ENCODE measurements around the gene FAM229A. TPM values are rescaled to one million over a fixed set of nuclear protein-coding genes. Genes with fewer than 3 reads are reported as not detected.
A peak's percentile ranks its signal among the peaks of the same experiment; 100 is the strongest.

Gene FAM229A
- total RNA-seq, 1 donor from 2014 or later = 2.8 TPM

DNA sequence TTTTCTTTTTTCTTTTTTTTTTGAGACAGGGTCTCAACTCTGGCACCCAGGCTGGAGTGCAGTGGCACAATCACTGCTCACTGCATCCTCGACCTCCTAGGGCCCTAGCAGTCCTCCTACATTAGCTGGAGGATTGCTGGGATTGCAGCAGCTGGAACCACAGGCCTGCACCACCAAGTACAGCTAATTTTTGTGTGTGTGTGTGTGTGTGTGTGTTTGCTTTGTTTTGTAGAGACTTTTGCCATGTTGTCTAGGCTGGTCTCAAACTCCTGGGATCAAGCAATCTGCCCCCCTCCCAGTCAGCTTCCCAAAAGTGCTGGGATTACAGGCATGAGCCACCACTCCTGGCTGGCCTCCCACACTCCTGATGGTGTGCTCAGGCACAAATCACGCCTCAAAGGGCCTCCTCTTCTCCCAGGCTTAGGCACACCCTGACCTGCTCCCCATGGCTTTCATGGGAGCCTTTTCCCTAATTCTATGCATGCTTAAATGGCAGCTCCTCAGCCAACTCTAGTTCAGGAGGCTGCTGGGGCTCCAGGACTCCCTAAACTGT lies 9.4 kb downstream of the FAM229A start:
- no peak for ATAC-seq
- intact Hi-C loops (cut with micrococcal nuclease) = no loop called here
- DNase-seq = peak; percentile 49

DNA sequence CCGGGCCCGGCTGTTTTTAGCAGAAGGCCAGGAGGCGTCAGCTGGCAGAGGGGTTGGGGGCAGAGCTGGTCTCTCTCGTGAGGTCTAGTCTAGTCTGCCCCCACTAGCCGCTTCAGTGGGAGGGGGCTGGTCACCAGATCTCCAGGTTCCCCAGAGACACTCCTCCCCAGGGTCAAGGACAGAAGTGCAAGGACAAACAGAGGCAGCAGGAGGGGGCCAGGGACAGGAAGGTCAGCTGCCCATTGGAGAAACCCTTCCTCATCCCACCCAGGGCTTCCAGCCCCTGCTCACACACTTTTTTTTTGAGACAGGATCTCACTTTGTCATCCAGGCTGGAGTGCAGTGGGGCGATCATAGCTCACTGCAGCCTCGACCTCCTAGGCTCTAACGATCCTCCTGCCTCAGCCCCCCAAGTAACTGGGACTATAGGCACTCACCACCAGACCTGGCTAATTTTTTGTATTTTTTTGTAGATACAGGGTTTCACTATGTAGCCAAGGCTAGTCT lies 10.0 kb downstream of the FAM229A start:
- intact Hi-C loops (cut with micrococcal nuclease) = no loop called here
- no peak for DNase-seq
- ATAC-seq = no peak

DNA sequence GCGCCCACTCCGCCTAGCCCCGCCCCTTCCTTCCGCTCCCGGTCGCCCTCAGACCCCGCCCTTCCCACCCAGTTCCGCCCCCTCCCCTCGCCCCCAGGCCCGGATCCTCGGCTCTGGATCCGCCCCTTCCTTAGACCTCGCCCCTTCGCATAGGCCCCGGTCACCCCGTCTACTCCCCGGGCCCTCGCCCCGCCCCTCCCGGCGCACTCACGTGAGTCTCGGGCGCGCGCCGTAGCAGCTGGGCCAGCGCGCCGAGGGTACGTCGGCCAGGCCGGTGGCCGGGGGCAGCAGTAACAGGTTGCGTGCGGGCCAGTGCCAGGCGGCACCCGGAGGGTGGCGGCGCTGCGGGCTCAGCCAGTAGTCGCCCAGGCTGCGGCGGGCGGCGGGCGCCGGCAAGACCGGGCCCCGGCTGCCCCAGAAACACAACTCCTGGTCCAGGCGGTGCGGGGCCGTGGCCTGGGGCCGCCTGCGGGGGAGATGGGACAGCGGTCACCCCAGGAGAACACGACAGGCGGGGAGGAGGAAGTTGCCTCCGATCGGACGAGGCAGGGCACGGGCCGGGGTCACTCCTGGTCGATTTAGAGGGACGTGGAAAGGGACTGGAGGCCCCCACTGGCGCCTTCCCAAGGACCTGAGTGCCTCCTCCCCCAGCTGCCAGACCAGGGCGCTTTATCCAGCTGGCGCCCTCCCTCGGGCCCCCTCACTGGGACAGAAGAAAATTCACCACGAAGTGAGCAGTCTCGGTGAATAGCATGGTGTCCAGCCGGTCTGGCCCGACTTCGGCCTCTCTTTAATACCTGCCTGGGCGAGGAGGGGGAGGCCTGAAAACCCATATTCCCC lies 10.7 kb downstream of the FAM229A start:
- DNase-seq = peak; percentile 97
- ATAC-seq = peak; percentile 90
- intact Hi-C loops (cut with micrococcal nuclease) = no loop called here

DNA sequence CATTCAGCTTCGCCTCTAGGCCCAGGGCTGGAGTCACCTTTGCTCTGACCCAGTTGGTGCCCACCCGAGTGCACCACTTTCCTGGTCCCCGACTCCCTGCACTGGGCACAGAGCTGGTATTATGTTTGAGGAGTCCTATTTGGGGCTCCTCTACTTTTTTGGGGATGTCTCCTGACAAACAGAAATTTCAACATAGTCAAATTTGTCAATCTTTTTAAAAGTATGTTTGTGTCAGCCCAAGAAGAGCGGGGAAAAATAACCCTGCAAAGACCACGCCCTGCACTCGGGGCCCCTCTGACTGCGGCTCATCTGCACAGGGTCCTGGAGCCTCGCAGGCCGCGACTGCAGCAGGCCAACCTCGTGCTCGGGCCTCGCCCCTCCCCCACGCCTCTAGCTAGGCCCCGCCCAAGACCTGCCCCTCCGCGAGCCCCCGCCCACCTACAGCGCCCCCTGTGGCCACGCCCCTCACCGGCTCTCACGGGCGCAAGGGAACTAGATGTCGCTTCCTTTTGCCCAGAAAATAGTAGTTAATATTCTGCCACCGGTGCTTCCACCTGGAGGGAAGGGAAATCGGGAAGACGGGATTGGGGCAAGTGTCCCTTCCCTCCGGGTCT lies 11.4 kb downstream of the FAM229A start:
- peak; percentile 63 for ATAC-seq
- DNase-seq = peak; percentile 87
- intact Hi-C loops (cut with micrococcal nuclease) = no loop called here

- intact Hi-C loops (cut with micrococcal nuclease) = no loop called here
- peak; percentile 70 for DNase-seq
- no peak for ATAC-seq
Observed at GRCh38 chr1:32349211-32349708, 13.0 kb downstream of the FAM229A start.

DNA sequence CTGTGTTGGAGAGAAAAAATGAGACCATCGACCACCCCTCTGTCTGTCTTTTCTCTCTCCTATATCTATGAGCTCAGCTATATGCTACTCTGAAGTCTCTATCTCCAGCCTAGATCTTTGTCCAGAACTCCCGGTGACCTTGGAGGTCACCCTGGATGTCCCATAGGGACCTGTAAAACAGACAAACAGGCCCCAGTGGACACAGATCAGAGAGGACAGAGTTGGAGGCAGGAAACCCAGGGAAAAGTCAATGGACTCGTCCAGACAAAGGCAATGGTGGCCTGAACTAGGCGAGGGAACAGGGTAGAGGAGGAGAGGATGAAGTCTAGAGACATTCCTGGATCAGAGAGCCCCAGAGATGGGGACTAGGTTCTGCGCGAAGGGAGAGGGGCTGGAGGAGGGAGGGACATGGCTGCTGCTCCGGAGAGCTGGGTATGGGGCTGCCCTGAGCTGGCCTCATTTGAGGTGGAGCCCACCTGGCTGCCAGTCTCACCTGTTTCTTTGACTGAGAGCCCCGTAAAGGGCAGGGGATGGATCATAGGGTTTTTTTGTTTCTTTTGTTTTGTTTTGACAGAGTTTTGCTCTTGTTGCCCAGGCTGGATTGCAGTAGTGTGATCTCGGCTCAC lies 15.6 kb downstream of the FAM229A start:
- intact Hi-C loops (cut with micrococcal nuclease) = no loop called here
- DNase-seq (no peak), ATAC-seq (no peak)

- ATAC-seq = no peak
- DNase-seq = no peak
- intact Hi-C loops (cut with micrococcal nuclease) = no loop called here
Observed at GRCh38 chr1:32345289-32345827, 16.9 kb downstream of the FAM229A start.

DNA sequence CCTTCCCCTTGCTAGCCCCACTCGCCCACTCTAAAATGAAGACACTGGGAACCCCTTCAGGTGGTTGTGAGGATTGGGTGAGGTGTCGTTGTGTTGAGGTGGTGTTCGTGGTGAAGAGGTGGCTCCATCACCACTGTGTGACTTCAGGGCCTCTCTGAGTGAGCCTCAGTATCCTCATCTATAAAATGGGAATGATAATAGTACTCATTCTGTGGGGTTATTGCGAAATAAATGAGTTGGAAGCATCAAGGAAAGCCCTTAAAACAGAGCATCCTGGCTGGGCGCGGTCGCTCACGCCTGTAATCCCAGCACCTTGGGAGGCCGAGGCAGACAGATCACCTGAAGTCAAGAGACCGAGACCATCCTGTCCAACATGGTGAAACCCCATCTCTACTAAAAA lies 19.6 kb downstream of the FAM229A start:
- no peak for ATAC-seq
- DNase-seq = no peak
- intact Hi-C loops (cut with micrococcal nuclease) = no loop called here

- no peak for DNase-seq
- intact Hi-C loops (cut with micrococcal nuclease) = no loop called here
- ATAC-seq = no peak
Observed at GRCh38 chr1:32341971-32342370, 20.3 kb downstream of the FAM229A start.

- ATAC-seq (peak; percentile 41), DNase-seq (peak; percentile 70)
- intact Hi-C loops (cut with micrococcal nuclease) = no loop called here
Observed at GRCh38 chr1:32341186-32341757, 21.0 kb downstream of the FAM229A start.

DNA sequence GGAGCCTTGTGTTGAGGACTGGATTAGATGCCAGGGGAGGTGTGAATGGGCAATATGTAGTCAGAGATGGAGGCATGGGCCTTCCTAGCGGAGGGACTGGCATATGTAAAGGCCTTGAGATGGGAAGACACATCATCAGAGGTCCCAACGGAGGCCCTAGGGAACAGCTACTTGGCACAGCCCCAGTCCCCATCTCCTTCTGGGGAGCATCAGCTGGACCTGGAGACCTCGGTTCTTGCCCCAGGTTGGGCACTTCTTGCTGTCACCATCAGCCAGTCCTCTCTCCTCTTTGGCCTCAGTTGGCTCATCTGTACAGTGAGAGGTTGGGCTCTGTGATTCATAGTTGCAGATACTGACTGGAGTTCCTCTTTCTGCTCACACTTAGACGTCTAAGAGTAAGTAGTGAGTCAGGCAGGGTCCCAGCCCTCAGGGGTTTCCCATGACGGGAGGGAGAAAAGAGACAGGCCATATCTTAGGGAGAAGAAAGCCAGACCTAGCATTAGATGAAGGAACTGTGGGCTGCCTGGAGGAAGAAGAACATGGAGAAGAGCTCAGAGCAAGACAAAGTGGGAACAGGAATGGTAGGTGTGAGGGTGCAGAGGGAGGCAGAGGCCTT lies 22.8 kb downstream of the FAM229A start:
- DNase-seq (peak; percentile 23), ATAC-seq (no peak)
- intact Hi-C loops (cut with micrococcal nuclease) = no loop called here

DNA sequence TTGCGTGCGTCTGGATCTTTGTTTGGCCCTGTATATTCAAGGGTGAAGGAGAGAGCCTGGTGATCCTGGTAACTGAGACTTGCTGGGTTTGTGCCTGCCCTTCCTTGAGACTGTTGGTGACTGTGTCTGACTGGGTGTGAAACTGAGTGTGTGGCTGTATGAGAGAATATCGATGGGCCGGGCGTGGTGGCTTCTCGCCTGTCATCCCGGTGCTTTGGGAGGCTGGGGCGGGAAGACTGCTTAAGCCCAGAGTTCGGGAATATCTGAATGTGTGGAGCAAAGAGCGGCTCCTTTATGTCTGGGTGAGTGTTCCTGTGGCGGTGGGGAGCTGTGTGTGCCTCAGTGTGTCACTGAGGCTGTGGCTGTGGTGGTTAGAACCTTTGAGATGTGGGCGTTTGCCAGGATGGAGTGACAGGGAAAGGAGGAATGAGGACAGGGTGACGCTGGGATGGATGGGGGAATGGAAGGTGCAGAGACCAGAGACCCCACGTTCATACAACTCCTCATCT lies 23.6 kb downstream of the FAM229A start:
- DNase-seq (peak; percentile 44), ATAC-seq (no peak)
- intact Hi-C loops (cut with micrococcal nuclease) = no loop called here

- DNase-seq (peak; percentile 69), ATAC-seq (peak; percentile 46)
- intact Hi-C loops (cut with micrococcal nuclease) = no loop called here
Observed at GRCh38 chr1:32337855-32338636, 24.2 kb downstream of the FAM229A start.

DNA sequence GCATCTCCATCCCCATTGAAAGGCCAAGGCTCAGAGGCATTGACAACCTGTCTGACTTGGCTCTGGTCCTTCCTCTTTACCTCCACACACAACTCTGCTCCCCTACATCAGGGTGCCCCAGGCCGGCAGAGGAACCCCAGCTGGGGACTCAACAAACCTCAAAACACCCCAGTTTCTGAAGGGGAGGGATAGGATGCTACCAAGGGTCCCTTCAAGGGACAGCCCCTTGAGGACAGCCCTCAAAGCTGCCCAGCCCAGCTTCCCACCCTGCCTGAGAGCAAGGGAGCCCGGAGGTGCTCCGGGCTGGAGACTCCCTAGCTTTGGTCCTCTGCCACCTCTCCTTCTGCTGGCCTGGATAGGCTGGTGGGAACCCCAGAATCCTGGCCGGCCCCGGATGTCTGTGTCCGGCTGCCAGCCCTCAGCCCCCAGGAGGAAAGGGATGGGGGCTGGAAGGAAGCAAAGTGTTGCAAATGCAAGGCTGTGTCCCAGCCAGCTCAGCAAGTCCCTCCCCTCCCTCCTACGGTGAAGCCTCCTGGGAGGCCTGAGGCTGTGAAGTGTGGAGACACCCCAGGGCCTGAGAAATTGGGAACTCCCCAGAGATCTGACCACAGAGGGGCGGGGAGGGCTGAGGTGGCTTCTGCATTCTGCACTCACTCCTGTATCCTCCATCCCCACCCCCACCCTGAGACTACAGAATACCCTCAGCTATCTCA lies 25.2 kb downstream of the FAM229A start:
- DNase-seq (peak; percentile 67), ATAC-seq (peak; percentile 38)
- intact Hi-C loops (cut with micrococcal nuclease) = no loop called here

DNA sequence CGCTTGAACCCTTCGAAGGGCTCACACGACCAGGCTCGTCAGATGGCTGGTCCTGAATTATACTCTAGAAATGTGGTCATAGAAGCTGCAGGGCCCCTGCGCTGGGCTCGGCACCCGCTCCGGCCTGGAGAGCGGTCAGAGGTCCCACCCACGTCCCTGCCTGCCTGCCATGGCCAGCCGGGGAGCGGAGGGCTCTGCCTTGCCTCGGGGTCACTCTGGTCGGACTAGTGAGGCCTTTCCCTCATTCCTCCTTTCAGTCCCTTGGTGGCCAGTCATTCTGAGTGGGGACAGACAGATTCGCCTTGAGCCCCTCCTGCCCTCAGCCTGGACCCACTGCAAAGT lies 25.7 kb downstream of the FAM229A start:
- intact Hi-C loops (cut with micrococcal nuclease) = no loop called here
- DNase-seq (peak; percentile 59), ATAC-seq (peak; percentile 18)

DNA sequence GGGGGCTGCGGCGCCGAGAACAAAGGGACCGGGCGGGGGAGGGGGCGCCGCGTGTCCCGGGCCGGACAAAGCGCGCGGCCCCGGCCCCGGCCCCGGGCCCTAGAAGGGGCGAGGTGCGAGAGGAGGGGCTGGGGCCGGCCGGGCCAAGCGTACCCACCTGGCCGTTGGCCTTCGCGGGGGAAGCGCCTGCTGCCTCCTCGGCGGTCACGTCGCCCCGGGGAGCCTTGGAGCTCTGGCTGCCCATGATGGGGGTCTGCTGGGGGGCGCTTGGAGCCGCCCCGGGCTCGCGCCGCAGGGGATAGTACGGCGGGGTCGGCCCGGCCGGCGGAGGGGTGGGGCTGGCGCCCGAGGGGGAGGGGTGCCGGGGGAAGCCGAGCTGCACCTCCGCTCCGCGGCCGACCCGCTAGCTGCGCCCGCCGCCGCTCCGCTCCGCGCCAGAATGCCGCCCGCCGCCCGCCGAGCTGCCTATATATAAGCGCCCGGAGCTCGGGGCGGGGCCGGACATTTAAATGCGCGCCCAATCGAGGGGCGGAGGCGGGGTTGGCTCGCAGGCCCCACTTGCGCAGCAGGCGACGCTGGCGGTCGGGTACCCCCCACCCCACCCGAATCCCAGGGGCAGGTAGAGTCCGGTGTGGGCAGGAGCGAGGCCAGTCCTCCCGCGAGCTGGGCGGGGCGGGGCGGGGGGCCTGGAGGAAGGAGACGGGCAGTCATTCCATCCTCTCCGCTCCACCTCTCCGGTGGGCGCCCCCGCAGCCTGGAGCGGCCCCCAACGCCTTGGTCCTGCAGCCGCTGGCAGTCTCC lies 26.3 kb downstream of the FAM229A start, which contains the start of gene MARCKSL1:
Gene MARCKSL1, minus strand, starts transcription at position 444 of the 801 bp plus-strand sequence. Its CDS starts 200 bp downstream, at position 244.
- DNase-seq (peak; percentile 92), ATAC-seq (peak; percentile 79)
- intact Hi-C loops (cut with micrococcal nuclease) = no loop called here

DNA sequence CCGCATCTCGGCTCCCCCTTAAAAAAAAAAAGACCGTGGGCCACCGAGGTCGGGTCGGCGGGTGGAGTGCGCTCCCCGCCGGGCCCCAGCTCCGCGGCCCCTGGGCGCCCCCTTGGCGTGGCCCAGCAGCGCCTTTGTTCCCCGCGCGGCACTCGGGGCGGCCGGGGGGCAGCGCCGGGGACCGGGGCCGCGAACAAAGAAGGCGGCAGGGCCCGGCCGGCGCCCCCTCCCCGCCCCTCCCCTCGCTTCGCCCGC lies 26.8 kb downstream of the FAM229A start:
- no peak for DNase-seq
- intact Hi-C loops (cut with micrococcal nuclease) = no loop called here
- ATAC-seq = peak; percentile 2
